ENCODE results near the gene PDE7B.

GRCh38 chr6:136180704-136181511, 329.4 kb downstream of the PDE7B start:
- TF ChIP-seq EZH2 (IDR thresholded peaks at IDR 0.05; ENCODE audit: insufficient read depth, poor library complexity, severe bottlenecking) = no peak
- no peak for TF ChIP-seq EZH2phosphoT487 (IDR thresholded peaks at IDR 0.05; ENCODE audit: insufficient read depth, low read depth)
